Measurements from ENCODE around the gene BANF1.

Gene BANF1

GRCh38 chr11:66042227-66042995 is 40.1 kb downstream of the BANF1 start:
- no peak for DNase-seq

- no peak for DNase-seq
Observed at GRCh38 chr11:66042996-66043906, 40.9 kb downstream of the BANF1 start.

GRCh38 chr11:66044757-66045156 is 42.5 kb downstream of the BANF1 start:
- DNase-seq: no peak

- peak; percentile 88 for DNase-seq
Observed at GRCh38 chr11:66045177-66045639, 42.9 kb downstream of the BANF1 start.

GRCh38 chr11:66046901-66047300 is 44.6 kb downstream of the BANF1 start:
- no peak for DNase-seq

GRCh38 chr11:66047541-66048365 is 45.5 kb downstream of the BANF1 start:
- DNase-seq: no peak

- no peak for DNase-seq
Observed at GRCh38 chr11:66048547-66049323, 46.4 kb downstream of the BANF1 start, which contains the start of gene GAL3ST3. TSS of gene GAL3ST3 (minus strand) at chr11:66049161. CDS start at chr11:66045415, 3,746 bp downstream.

GRCh38 chr11:66050581-66051231 is 48.4 kb downstream of the BANF1 start:
- no peak for DNase-seq

- DNase-seq: no peak
Observed at GRCh38 chr11:66051371-66051765, 49.1 kb downstream of the BANF1 start.

GRCh38 chr11:66051766-66052663 is 49.7 kb downstream of the BANF1 start, which contains the start of gene SF3B2:
TSS of gene SF3B2 (plus strand) at chr11:66052364. CDS start at chr11:66052385, 21 bp downstream.
- peak; percentile 98 for DNase-seq

GRCh38 chr11:66052664-66052982 is 50.3 kb downstream of the BANF1 start:
- DNase-seq: no peak

Measured in suppressor macrophage treated with lipopolysaccharide for 4 hours (primary cell).